Esophagus muscularis mucosa (tissue), 3 donors: ENCODE data around the gene HSD3B1.
"Not testable (repeated sequence)": the region's sequence is repeated elsewhere in the genome, so short reads cannot be mapped to it uniquely, and the experiment has no call there.

Experiments used
- CTCF ChIP-seq, 3 experiments: fragments of 200-600 bp in 2 of 3; fragments of 450-650 bp in 1 of 3; sonication (generic) in 2 of 3; IDR thresholded peaks; one replicate each; pipeline ENCODE4 v1.5.1; 2017 to 2019; ENCODE audit warnings: antibody characterized with exemption in 3 of 3, mild to moderate bottlenecking in 2 of 3, moderate library complexity in 1 of 3
- POLR2AphosphoS5 ChIP-seq, 2 donors: sonication (generic); formaldehyde crosslinking; IDR thresholded peaks; one replicate each; pipeline ENCODE4 v1.6.1; 2017; ENCODE audit warnings: antibody characterized with exemption in 2 of 2

GRCh38 chr1:119553302-119554071 lies 46.5 kb downstream of the HSD3B1 start:
- not testable (repeated sequence) for TF ChIP-seq CTCF, POLR2AphosphoS5 (IDR thresholded peaks at IDR 0.05)
